ENCODE measurements around the gene CACNG8. TPM values are rescaled to one million over a fixed set of nuclear protein-coding genes. Genes with fewer than 3 reads are reported as not detected.

CACNG8 gene
- total and polyA plus RNA-seq, 2 experiments from 2014 or later = 0.11 TPM; not detected in 1

GRCh38 chr19:53951436-53951835 lies 11.3 kb upstream of the CACNG8 start:
- Histone ChIP-seq H3K9me2 (ENCODE audit: insufficient read depth) (no peaks in the 10 kb centered on the region), H2AFZ (no peak overlapping the region), H3K27ac (no peak overlapping the region), H3K4me3 (no peak overlapping the region), H3K27me3 (replicated peaks; ENCODE audit: insufficient read depth) (peaks cover 20% of the 10 kb centered on the region; the same call in 1 of the 2 replicates), H3K79me2 (ENCODE audit: insufficient read depth) (no peaks in the 10 kb centered on the region), H3K4me2 (ENCODE audit: unreplicated experiment) (no peak overlapping the region), H3K36me3 (ENCODE audit: low read depth) (no peaks in the 10 kb centered on the region), H3F3A (ENCODE audit: insufficient read depth) (no peaks in the 10 kb centered on the region), H3K9ac (no peak overlapping the region), H3K4me1 (ENCODE audit: insufficient read depth) (no peaks in the 10 kb centered on the region), H4K20me1 (ENCODE audit: insufficient read depth) (no peaks in the 10 kb centered on the region), H3K9me3 (ENCODE audit: low read depth) (no peaks in the 10 kb centered on the region)
- in situ Hi-C loops (cut with MboI) = no loop called here
- 23 to 29% methylated on average over 11 of the region's 11 CpGs for WGBS, 2 experiments (ENCODE audit: low coverage in 1 of 2, low lambda C conversion rate in 2 of 2, missing lambda C conversion rate in 2 of 2)
- no peak for DNase-seq
- TF ChIP-seq EZH2phosphoT487 (IDR thresholded peaks at IDR 0.05; ENCODE audit: insufficient read depth, low read depth) = no peak
- TF ChIP-seq EZH2 (IDR thresholded peaks at IDR 0.05; ENCODE audit: insufficient read depth, poor library complexity, severe bottlenecking) = no peak

- Histone ChIP-seq H3K27me3 (replicated peaks; ENCODE audit: insufficient read depth) (peaks cover 24% of the 10 kb centered on the region; the same call in 1 of the 2 replicates), H2AFZ (no peak overlapping the region), H3F3A (ENCODE audit: insufficient read depth) (no peaks in the 10 kb centered on the region), H3K36me3 (ENCODE audit: low read depth) (no peaks in the 10 kb centered on the region), H3K4me3 (no peak overlapping the region), H3K9ac (no peak overlapping the region), H3K4me2 (ENCODE audit: unreplicated experiment) (no peak overlapping the region), H3K9me2 (ENCODE audit: insufficient read depth) (no peaks in the 10 kb centered on the region), H3K79me2 (ENCODE audit: insufficient read depth) (no peaks in the 10 kb centered on the region), H3K4me1 (ENCODE audit: insufficient read depth) (no peaks in the 10 kb centered on the region), H3K27ac (no peak overlapping the region), H3K9me3 (ENCODE audit: low read depth) (no peaks in the 10 kb centered on the region), H4K20me1 (ENCODE audit: insufficient read depth) (no peaks in the 10 kb centered on the region)
- no peak for DNase-seq
- in situ Hi-C loops (cut with MboI) = no loop called here
- TF ChIP-seq EZH2phosphoT487 (IDR thresholded peaks at IDR 0.05; ENCODE audit: insufficient read depth, low read depth) (no peak), EZH2 (IDR thresholded peaks at IDR 0.05; ENCODE audit: insufficient read depth, poor library complexity, severe bottlenecking) (no peak)
- 73 to 75% methylated on average over 9 of the region's 9 CpGs for WGBS, 2 experiments (ENCODE audit: low coverage in 1 of 2, low lambda C conversion rate in 2 of 2, missing lambda C conversion rate in 2 of 2)
Observed at GRCh38 chr19:53951947-53952346, 10.8 kb upstream of the CACNG8 start.

GRCh38 chr19:53953383-53953782 lies 9.4 kb upstream of the CACNG8 start:
- Histone ChIP-seq H3K27ac (no peak overlapping the region), H3K9me3 (ENCODE audit: low read depth) (no peaks in the 10 kb centered on the region), H3K4me1 (ENCODE audit: insufficient read depth) (no peaks in the 10 kb centered on the region), H3F3A (ENCODE audit: insufficient read depth) (no peaks in the 10 kb centered on the region), H3K9ac (no peak overlapping the region), H2AFZ (no peak overlapping the region), H3K4me3 (no peak overlapping the region), H3K79me2 (ENCODE audit: insufficient read depth) (no peaks in the 10 kb centered on the region), H4K20me1 (ENCODE audit: insufficient read depth) (no peaks in the 10 kb centered on the region), H3K27me3 (replicated peaks; ENCODE audit: insufficient read depth) (peaks cover 33% of the 10 kb centered on the region), H3K36me3 (ENCODE audit: low read depth) (no peaks in the 10 kb centered on the region), H3K4me2 (ENCODE audit: unreplicated experiment) (no peak overlapping the region), H3K9me2 (ENCODE audit: insufficient read depth) (no peaks in the 10 kb centered on the region)
- TF ChIP-seq EZH2 (IDR thresholded peaks at IDR 0.05; ENCODE audit: insufficient read depth, poor library complexity, severe bottlenecking) (no peak), EZH2phosphoT487 (IDR thresholded peaks at IDR 0.05; ENCODE audit: insufficient read depth, low read depth) (no peak)
- 52 to 64% methylated on average over 6 to 8 of the region's 8 CpGs for WGBS, 2 experiments (ENCODE audit: low coverage in 1 of 2, low lambda C conversion rate in 2 of 2, missing lambda C conversion rate in 2 of 2)
- in situ Hi-C loops (cut with MboI) = no loop called here
- DNase-seq = no peak

- H3K4me1 ChIP-seq (ENCODE audit: insufficient read depth) = no peaks in the 10 kb centered on the region
- H3K9ac ChIP-seq = no peak overlapping the region
- 1 to 4% methylated on average over 15 of the region's 15 CpGs for WGBS, 2 experiments (ENCODE audit: low coverage in 1 of 2, low lambda C conversion rate in 2 of 2, missing lambda C conversion rate in 2 of 2)
- no peak overlapping the region for H3K27ac ChIP-seq
- H3K27me3 ChIP-seq (replicated peaks; ENCODE audit: insufficient read depth) = peaks cover 63% of the 10 kb centered on the region
- H3K4me2 ChIP-seq (ENCODE audit: unreplicated experiment) = no peak overlapping the region
- in situ Hi-C loops (cut with MboI) = no loop called here
- H3K4me3 ChIP-seq = no peak overlapping the region
- H3K36me3 ChIP-seq (ENCODE audit: low read depth) = no peaks in the 10 kb centered on the region
- H3K9me3 ChIP-seq (ENCODE audit: low read depth) = no peaks in the 10 kb centered on the region
- no peaks in the 10 kb centered on the region for H4K20me1 ChIP-seq (ENCODE audit: insufficient read depth)
- no peaks in the 10 kb centered on the region for H3F3A ChIP-seq (ENCODE audit: insufficient read depth)
- no peak overlapping the region for H2AFZ ChIP-seq
- DNase-seq = no peak
- no peaks in the 10 kb centered on the region for H3K79me2 ChIP-seq (ENCODE audit: insufficient read depth)
- H3K9me2 ChIP-seq (ENCODE audit: insufficient read depth) = no peaks in the 10 kb centered on the region
- TF ChIP-seq EZH2 (IDR thresholded peaks at IDR 0.05; ENCODE audit: insufficient read depth, poor library complexity, severe bottlenecking) = no peak
- TF ChIP-seq EZH2phosphoT487 (IDR thresholded peaks at IDR 0.05; ENCODE audit: insufficient read depth, low read depth) = no peak
Observed at GRCh38 chr19:53957448-53958167, 5.1 kb upstream of the CACNG8 start.

All from GM23248 (cell line).